ENCODE results near the gene TFR2. TPM values are rescaled to one million over a fixed set of nuclear protein-coding genes. Genes with fewer than 3 reads are reported as not detected.
A peak's percentile ranks its signal among the peaks of the same experiment; 100 is the strongest.

TFR2 gene
- total RNA-seq, 2 donors from 2014 or later = 4.5 to 6.1 TPM

- peaks cover 9% of the 10 kb centered on the region for H3K4me1 Mint-ChIP-seq
- H3K9me3 ChIP-seq (ENCODE audit: control insufficient read depth, low read length, poor library complexity, severe bottlenecking) = no peaks in the 10 kb centered on the region
- no peaks in the 10 kb centered on the region for H3K36me3 Mint-ChIP-seq (ENCODE audit: low read depth)
- ATAC-seq (no peak), DNase-seq (no peak)
- H3K27me3 Mint-ChIP-seq = no peaks in the 10 kb centered on the region
- no peak overlapping the region for H3K4me3 Mint-ChIP-seq
- H3K27ac Mint-ChIP-seq = no peak overlapping the region
These were observed 64.2 kb downstream of the TFR2 start for GRCh38 chr7:100577103-100577502.

GRCh38 chr7:100576384-100576993 lies 64.9 kb downstream of the TFR2 start:
- DNase-seq (no peak), ATAC-seq (no peak)
- no peaks in the 10 kb centered on the region for H3K9me3 ChIP-seq (ENCODE audit: control insufficient read depth, low read length, poor library complexity, severe bottlenecking)
- Mint-ChIP-seq H3K27ac (no peak overlapping the region), H3K36me3 (ENCODE audit: low read depth) (no peaks in the 10 kb centered on the region), H3K4me1 (peaks cover 13% of the 10 kb centered on the region), H3K27me3 (no peaks in the 10 kb centered on the region), H3K4me3 (no peak overlapping the region)

GRCh38 chr7:100575746-100576383 lies 65.5 kb downstream of the TFR2 start:
- no peaks in the 10 kb centered on the region for H3K9me3 ChIP-seq (ENCODE audit: control insufficient read depth, low read length, poor library complexity, severe bottlenecking)
- no peak overlapping the region for H3K27ac Mint-ChIP-seq
- no peak overlapping the region for H3K4me3 Mint-ChIP-seq
- DNase-seq (no peak), ATAC-seq (no peak)
- H3K4me1 Mint-ChIP-seq = peaks cover 13% of the 10 kb centered on the region
- no peaks in the 10 kb centered on the region for H3K27me3 Mint-ChIP-seq
- no peaks in the 10 kb centered on the region for H3K36me3 Mint-ChIP-seq (ENCODE audit: low read depth)

GRCh38 chr7:100575206-100575631 lies 66.1 kb downstream of the TFR2 start:
- no peak for DNase-seq
- no peaks in the 10 kb centered on the region for H3K9me3 ChIP-seq (ENCODE audit: control insufficient read depth, low read length, poor library complexity, severe bottlenecking)
- Mint-ChIP-seq H3K4me1 (peaks cover 15% of the 10 kb centered on the region), H3K27me3 (no peaks in the 10 kb centered on the region), H3K4me3 (no peak overlapping the region), H3K27ac (no peak overlapping the region), H3K36me3 (ENCODE audit: low read depth) (no peaks in the 10 kb centered on the region)
- ATAC-seq = no peak

DNA sequence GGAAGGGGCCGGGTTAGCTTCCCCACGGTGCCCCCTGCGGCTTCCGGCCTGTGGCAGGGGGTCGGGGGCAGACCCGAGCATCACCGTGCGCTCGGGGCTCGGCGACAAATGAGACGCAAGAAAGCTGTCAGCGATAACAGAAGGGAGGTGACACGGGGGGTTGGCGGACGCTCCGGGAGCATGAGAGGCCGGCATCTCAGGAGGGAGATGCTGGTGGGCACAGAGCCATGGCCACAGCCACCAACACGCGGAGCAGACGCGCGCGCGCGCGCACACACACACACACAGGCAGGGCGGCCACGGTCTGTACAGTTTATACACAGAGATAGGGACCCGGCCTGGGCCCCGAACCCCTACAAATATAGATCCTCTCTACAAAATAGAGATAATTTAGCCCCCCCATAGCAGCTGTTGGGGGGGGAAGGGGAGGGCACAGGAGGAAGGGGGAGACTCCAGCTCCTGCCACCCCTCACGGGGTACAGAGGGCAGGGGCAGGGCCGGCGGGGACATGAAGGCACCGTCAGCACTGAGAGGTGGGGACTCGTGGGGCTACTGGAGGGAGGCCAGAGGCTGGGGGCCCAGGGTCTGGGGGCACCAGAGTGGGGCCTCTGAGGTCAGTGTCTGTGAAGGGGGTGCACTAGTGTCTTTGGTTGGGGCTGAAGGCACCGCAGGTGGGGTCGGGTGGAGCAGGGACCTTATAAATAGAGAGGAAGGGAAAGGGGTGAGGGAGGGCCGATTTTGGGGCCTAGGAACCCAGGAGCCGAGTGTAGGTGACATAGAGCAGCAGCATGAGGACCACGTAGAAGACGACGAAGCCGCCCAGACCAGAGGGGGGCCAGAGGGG lies 66.8 kb downstream of the TFR2 start:
- peaks cover 15% of the 10 kb centered on the region for H3K4me1 Mint-ChIP-seq
- no peaks in the 10 kb centered on the region for H3K36me3 Mint-ChIP-seq (ENCODE audit: low read depth)
- H3K4me3 Mint-ChIP-seq = no peak overlapping the region
- no peak for DNase-seq
- no peak for ATAC-seq
- H3K9me3 ChIP-seq (ENCODE audit: control insufficient read depth, low read length, poor library complexity, severe bottlenecking) = no peaks in the 10 kb centered on the region
- H3K27ac Mint-ChIP-seq = no peak overlapping the region
- H3K27me3 Mint-ChIP-seq = no peaks in the 10 kb centered on the region

DNA sequence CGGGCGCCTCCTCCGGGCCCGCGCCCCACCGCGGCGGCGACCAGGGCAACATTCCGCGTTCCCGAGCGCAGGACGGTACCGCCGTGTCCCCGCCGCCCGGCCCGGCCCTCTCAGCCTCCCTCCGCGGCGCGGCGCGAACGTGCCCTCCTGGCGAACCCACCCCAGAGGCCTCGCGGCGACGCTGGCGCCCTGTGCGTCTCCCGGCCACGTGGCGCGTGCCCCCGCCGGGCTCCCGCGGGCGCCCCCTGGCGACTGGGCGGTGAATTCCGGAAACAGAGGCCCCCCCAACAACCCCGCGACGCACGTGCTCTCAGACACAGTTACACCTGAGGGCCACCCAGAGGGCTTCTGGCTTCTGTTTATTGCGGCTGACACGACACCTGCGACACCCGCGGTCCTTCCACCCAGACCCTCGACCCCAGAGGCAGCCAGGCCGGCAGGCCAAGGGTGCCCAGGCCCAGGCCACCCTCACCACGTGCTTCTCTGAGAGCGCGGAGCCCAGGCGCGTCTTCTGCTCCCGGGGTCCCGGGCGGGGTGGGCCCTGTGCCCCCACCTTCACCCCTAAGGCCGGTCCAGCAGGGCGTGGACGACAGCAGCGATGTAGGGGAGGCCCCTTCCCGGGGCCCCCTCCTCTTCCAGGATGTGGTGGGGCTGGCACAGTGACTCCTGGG lies 67.5 kb downstream of the TFR2 start, which contains the start of gene SAP25:
TSS of gene SAP25 (minus strand) at position 210 of the 671 bp plus-strand sequence. CDS start at position 52, 158 bp downstream.
- no peaks in the 10 kb centered on the region for H3K36me3 Mint-ChIP-seq (ENCODE audit: low read depth)
- ATAC-seq (no peak), DNase-seq (no peak)
- H3K4me1 Mint-ChIP-seq = peaks cover 20% of the 10 kb centered on the region
- no peak within 1 kb of the TSS for H3K27ac Mint-ChIP-seq
- H3K4me3 Mint-ChIP-seq = no peak within 1 kb of the TSS
- H3K9me3 ChIP-seq (ENCODE audit: control insufficient read depth, low read length, poor library complexity, severe bottlenecking) = no peaks in the 10 kb centered on the region
- H3K27me3 Mint-ChIP-seq = no peaks in the 10 kb centered on the region

- Mint-ChIP-seq H3K27me3 (no peaks in the 10 kb centered on the region), H3K4me3 (no peak overlapping the region), H3K27ac (no peak overlapping the region), H3K4me1 (peaks cover 23% of the 10 kb centered on the region), H3K36me3 (ENCODE audit: low read depth) (no peaks in the 10 kb centered on the region)
- DNase-seq (no peak), ATAC-seq (no peak)
- no peaks in the 10 kb centered on the region for H3K9me3 ChIP-seq (ENCODE audit: control insufficient read depth, low read length, poor library complexity, severe bottlenecking)
These were observed 68.2 kb downstream of the TFR2 start for GRCh38 chr7:100572949-100573675.

DNA sequence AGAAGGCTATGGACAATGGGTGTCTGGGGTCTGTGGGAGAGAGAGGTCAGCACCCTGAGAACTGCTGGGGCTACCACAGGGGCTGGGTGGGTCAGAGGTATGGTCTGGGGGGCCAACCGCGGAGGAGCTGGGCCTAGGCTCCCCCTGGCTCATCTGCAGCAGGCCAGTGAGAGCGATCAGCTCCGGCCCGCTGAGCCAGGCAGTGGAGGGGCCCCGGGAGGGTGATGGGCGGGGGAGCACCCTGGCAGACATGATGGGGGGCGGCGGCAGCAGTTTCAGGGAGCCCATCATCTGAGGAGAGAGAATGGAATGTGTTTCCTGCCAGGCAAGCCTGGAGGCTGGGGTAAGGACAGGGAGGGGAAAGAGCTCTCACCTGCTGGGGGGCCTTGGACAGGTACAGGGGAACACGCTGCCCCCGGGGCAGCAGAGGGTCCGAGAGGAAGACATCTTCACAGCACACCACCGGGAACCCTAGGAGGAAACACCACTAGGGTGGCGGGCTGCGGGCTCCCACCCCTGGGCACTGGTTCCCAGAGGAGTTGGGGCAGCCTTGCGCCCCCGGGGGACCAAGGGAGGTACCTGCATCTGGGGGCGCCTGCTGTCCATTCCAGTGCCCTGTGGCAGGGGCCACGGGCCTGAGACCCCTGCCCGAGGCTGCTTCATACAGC lies 68.9 kb downstream of the TFR2 start:
- H3K36me3 Mint-ChIP-seq (ENCODE audit: low read depth) = no peaks in the 10 kb centered on the region
- H3K4me1 Mint-ChIP-seq = peaks cover 23% of the 10 kb centered on the region
- no peaks in the 10 kb centered on the region for H3K9me3 ChIP-seq (ENCODE audit: control insufficient read depth, low read length, poor library complexity, severe bottlenecking)
- H3K27me3 Mint-ChIP-seq = no peaks in the 10 kb centered on the region
- no peak for DNase-seq
- no peak overlapping the region for H3K4me3 Mint-ChIP-seq
- H3K27ac Mint-ChIP-seq = peak overlapping the region; percentile 34
- ATAC-seq = no peak

GRCh38 chr7:100571829-100572116 lies 69.6 kb downstream of the TFR2 start:
- Mint-ChIP-seq H3K4me1 (peaks cover 26% of the 10 kb centered on the region), H3K36me3 (ENCODE audit: low read depth) (no peaks in the 10 kb centered on the region), H3K4me3 (peak overlapping the region; percentile 19), H3K27me3 (no peaks in the 10 kb centered on the region), H3K27ac (peak overlapping the region; percentile 34)
- DNase-seq (no peak), ATAC-seq (no peak)
- H3K9me3 ChIP-seq (ENCODE audit: control insufficient read depth, low read length, poor library complexity, severe bottlenecking) = no peaks in the 10 kb centered on the region

DNA sequence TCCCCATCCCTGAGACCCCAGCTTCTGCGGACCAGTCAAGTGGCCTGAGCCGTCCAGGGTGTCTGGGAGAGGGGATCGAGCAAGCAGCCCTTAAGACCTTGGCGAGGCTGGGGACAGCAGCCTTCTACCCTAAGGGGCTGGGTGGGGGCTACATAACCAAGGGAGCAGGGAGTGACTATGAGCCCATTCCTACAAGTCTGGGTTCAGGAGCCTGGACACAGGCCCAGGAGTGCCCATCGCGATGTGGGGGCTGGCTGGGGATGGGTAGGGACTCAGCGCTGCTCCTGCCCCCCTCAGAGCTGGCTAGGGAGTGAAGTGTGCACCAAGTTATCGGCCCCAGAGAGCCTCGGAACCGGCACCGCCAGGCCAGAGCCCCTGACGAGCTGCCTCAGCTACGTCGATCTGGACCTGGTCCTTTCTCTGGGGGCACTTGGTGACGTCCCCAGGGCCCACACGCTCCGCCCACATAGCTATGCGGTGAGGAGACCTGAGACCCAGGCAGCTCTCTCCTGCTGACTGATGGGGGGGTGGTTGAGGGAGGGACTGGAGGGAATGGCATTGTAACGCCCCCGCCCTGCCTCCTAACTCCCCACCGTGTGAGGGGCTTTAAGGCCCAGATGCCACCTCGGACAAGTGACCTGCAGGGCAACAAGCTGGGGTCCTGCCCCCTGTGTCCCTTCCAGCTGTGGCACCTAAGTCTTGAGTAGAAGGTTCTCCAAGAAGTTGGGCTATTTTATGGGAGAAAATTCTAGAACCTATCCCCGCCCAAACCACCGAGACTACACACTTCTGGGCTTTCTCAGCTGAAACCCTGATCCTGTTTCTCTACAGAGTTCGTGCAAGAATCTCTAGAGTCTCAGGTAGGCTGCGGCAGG lies 70.2 kb downstream of the TFR2 start:
- Mint-ChIP-seq H3K36me3 (ENCODE audit: low read depth) (peaks cover 2% of the 10 kb centered on the region), H3K4me1 (peaks cover 28% of the 10 kb centered on the region), H3K27me3 (no peaks in the 10 kb centered on the region), H3K27ac (peak overlapping the region; percentile 34), H3K4me3 (peak overlapping the region; percentile 19)
- no peaks in the 10 kb centered on the region for H3K9me3 ChIP-seq (ENCODE audit: control insufficient read depth, low read length, poor library complexity, severe bottlenecking)
- ATAC-seq (no peak), DNase-seq (no peak)
